Measurements from ENCODE around the gene ZNF362.
A peak's percentile ranks its signal among the peaks of the same experiment; 100 is the strongest.

ZNF362 gene

DNA sequence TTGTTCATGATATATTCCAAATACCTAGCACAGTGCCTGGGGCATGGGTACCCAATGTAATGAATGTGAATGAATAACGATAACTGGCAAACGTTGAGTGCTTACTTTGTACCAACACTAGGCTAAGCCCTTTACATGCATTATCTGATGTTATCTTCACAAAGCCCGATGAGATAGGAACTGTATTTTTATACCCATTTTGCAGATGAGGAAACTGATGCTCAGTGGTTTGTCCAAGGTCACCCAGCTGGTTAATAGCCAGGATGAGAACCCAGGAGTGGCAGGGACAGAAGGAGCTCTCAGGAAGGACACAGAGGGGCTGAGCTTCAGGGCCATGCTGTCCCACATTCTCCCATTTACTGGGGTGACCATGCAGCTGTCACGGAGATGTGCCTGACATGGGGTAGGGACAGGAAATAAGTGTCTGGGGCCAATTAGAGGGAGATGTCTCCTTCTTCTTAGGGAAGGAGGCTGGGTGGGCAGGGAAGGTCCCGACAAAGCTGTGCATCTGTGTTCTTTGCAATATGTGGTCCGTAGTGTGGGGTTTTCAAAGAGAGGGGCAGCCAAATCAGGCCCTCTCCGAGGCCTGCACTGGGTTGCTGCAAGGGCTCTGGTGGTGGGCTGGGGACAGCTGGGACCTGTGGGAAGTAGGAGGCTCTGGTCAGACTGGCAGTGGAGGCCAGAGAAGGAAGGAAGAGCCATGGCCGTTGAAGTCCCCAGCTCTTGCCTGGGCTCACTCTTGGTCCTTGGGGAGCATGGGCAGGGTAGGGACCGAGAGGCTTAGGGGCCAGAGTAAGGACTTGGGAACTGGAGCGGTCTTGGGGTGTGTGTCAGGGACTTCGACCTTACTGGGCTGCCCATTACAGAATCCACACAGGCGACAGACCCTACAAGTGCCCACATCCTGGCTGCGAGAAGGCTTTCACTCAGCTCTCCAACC, 38.0 kb downstream of the ZNF362 start:
- H3K4me3 ChIP-seq (ENCODE audit: low read depth, low read length) = no peak overlapping the region
- TF ChIP-seq, protein P1, sequence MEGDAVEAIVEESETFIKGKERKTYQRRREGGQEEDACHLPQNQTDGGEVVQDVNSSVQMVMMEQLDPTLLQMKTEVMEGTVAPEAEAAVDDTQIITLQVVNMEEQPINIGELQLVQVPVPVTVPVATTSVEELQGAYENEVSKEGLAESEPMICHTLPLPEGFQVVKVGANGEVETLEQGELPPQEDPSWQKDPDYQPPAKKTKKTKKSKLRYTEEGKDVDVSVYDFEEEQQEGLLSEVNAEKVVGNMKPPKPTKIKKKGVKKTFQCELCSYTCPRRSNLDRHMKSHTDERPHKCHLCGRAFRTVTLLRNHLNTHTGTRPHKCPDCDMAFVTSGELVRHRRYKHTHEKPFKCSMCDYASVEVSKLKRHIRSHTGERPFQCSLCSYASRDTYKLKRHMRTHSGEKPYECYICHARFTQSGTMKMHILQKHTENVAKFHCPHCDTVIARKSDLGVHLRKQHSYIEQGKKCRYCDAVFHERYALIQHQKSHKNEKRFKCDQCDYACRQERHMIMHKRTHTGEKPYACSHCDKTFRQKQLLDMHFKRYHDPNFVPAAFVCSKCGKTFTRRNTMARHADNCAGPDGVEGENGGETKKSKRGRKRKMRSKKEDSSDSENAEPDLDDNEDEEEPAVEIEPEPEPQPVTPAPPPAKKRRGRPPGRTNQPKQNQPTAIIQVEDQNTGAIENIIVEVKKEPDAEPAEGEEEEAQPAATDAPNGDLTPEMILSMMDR (IDR thresholded peaks at IDR 0.05; ENCODE audit: borderline replicate concordance, insufficient read depth, low read depth, low read length) = no peak

DNA sequence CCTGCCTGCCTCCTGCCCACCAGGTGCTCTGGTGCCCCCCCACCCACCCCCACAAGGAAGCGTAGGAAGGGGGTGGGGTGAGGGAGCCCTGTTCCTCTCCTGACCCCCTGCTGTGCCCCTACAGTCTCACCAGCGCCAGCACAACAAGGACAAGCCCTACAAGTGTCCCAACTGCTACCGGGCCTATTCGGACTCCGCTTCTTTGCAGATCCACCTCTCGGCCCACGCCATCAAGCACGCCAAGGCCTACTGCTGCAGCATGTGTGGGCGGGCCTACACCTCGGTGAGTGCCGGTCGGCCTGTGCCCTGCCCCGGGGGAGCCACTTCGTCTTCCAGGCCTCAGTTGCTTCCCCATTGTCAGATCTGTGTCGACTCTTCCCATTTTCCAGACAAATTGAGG, 38.7 kb downstream of the ZNF362 start:
- H3K4me3 ChIP-seq (ENCODE audit: low read depth, low read length) = no peak overlapping the region
- TF ChIP-seq, protein P1 (IDR thresholded peaks at IDR 0.05; ENCODE audit: borderline replicate concordance, insufficient read depth, low read depth, low read length) = no peak

DNA sequence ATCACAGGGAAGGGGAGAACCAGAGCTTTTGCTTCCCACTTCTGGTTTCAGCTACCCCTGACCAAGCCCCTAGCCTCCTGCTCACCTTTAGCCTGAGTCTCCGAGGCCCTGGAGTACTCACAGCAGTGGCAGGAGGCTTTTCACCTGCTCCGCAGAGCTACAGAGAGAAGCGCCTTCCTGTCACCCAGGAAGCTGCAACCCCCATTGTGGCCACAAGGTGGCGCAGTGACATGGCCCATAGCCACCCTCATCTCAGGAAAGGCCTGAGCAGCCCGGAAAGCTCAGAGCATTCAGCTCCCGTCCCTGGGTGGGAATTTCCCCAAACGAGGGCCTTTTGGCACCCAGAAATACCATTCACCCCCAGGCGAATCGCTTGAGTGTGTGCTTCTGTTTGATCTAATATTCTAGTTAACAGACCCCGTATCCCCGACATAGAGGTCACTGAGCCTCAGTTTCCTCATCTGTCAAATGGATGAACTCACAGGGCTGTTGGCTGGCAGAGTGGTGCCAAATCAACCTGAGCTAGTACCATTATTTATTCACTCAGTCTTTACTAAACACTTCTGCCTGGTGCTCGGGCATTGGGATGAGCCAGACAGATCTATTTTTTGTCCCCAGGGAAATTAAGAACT, 39.3 kb downstream of the ZNF362 start:
- H3K4me3 ChIP-seq (ENCODE audit: low read depth, low read length) = no peak overlapping the region
- TF ChIP-seq, protein P1 (IDR thresholded peaks at IDR 0.05; ENCODE audit: borderline replicate concordance, insufficient read depth, low read depth, low read length) = peak; percentile 95

DNA sequence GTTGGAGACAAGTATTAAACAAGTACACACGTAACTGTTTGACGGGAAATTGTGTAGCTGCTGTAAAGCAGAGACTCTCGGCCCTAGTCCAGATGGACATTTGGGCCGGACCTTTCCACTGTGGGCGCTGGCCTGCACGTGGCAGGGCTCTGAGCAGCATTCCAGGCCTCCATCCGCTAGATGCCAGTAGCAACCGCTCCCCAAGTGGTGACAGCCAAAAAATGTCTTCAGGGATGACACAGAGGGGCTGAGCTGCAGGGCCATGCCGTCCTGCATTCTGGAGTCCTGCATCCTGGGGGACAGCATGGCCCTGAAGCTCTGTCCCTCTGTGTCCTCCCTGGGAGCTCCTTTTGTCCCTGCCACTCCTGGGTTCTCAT, 39.8 kb downstream of the ZNF362 start:
- H3K4me3 ChIP-seq (ENCODE audit: low read depth, low read length) = no peak overlapping the region
- TF ChIP-seq, protein P1 (IDR thresholded peaks at IDR 0.05; ENCODE audit: borderline replicate concordance, insufficient read depth, low read depth, low read length) = no peak

- H3K4me3 ChIP-seq (ENCODE audit: low read depth, low read length) = no peak overlapping the region
- TF ChIP-seq, protein P1 (IDR thresholded peaks at IDR 0.05; ENCODE audit: borderline replicate concordance, insufficient read depth, low read depth, low read length) = no peak
Measured at GRCh38 chr1:33296824-33297223, 40.5 kb downstream of the ZNF362 start.

DNA sequence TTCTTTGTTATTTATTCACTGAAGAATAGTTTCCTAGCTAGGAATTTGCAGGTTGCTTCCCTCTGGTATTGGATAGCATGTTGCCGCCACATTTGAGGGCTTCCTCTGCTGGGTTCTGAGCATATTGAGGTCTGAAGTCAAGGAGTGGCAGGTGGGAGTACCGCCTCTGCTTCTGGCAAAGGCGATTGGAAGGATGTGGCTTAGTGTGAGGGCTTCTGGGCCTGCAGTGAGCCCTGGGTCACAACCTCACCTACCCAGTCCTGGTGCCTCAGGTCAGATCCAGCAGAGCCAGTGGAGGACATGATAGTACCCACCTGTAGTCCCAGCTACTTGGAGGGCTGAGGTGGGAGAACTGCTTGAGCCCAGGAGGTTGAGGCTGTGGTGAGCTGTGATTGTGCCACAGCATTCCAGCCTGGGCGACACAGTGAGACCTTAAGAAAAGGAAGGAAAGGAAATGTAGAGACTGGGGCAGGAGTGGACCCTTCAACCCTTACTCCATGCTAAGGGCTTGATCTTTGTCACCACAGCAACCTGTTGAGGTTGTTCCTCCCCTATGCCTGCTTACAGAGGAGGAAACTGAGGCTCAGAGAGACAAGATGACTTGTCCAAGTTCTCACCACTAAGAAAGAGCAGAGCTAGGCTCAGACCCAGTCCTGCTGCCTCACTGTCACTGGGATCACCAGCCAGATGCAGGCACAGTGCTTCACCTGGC, 41.8 kb downstream of the ZNF362 start:
- no peak overlapping the region for H3K4me3 ChIP-seq (ENCODE audit: low read depth, low read length)

More for the DNA sequence above, 41.8 kb downstream of the ZNF362 start:
- TF ChIP-seq, protein P1 (IDR thresholded peaks at IDR 0.05; ENCODE audit: borderline replicate concordance, insufficient read depth, low read depth, low read length) = no peak

All from GM12875 (cell line).